M059J (cell line): ENCODE measurements around the gene SENP5. TPM values are rescaled to one million over a fixed set of nuclear protein-coding genes. Genes with fewer than 3 reads are reported as not detected.

Source experiments
- DNase-seq: peaks from one replicate; pipeline ENCODE4 v3.0.0-alpha.2; 2012; ENCODE audit warnings: low read depth
- total RNA-seq: library from RNA; depleted of rRNA; stranded (reverse); fragments of >200 nt; shearing (Covaris generic); gene quantifications from 2 replicates; pipeline ENCODE4 v1.2.3, GENCODE V29; 2014

The SENP5 gene
- total RNA-seq, 1 experiment from 2014 or later = 62.4 TPM

- no peak for DNase-seq
Measured at GRCh38 chr3:196886144-196886543, 18.4 kb downstream of the SENP5 start.

GRCh38 chr3:196889844-196890708 is 22.4 kb downstream of the SENP5 start:
- DNase-seq = no peak

- DNase-seq = no peak
Measured at GRCh38 chr3:196894557-196895295, 27.0 kb downstream of the SENP5 start.

GRCh38 chr3:196896229-196896628 is 28.5 kb downstream of the SENP5 start:
- no peak for DNase-seq

GRCh38 chr3:196901768-196902167 is 34.0 kb downstream of the SENP5 start:
- DNase-seq = no peak

GRCh38 chr3:196902296-196902695 is 34.6 kb downstream of the SENP5 start:
- DNase-seq = no peak

GRCh38 chr3:196903740-196904139 is 36.0 kb downstream of the SENP5 start:
- DNase-seq = no peak

- DNase-seq = no peak
Measured at GRCh38 chr3:196914866-196915265, 47.1 kb downstream of the SENP5 start.

- no peak for DNase-seq
Measured at GRCh38 chr3:196915375-196915774, 47.7 kb downstream of the SENP5 start.

GRCh38 chr3:196916221-196916620 is 48.5 kb downstream of the SENP5 start:
- DNase-seq = no peak

GRCh38 chr3:196916995-196917394 is 49.3 kb downstream of the SENP5 start:
- no peak for DNase-seq

GRCh38 chr3:196918968-196919367 is 51.2 kb downstream of the SENP5 start:
- no peak for DNase-seq

- DNase-seq = no peak
Measured at GRCh38 chr3:196920733-196921132, 53.0 kb downstream of the SENP5 start.

- no peak for DNase-seq
Measured at GRCh38 chr3:196927571-196928453, 60.1 kb downstream of the SENP5 start.

GRCh38 chr3:196931157-196931556 is 63.4 kb downstream of the SENP5 start:
- no peak for DNase-seq

GRCh38 chr3:196931828-196932587 is 64.3 kb downstream of the SENP5 start:
- DNase-seq = no peak

GRCh38 chr3:196932600-196932999 is 64.9 kb downstream of the SENP5 start:
- no peak for DNase-seq

- no peak for DNase-seq
Measured at GRCh38 chr3:196936288-196936687, 68.6 kb downstream of the SENP5 start.

- no peak for DNase-seq
Measured at GRCh38 chr3:196938124-196938523, 70.4 kb downstream of the SENP5 start.

GRCh38 chr3:196938576-196938975 is 70.9 kb downstream of the SENP5 start:
- DNase-seq = no peak

GRCh38 chr3:196941729-196942225 is 74.1 kb downstream of the SENP5 start:
- DNase-seq = no peak
